GM12801 (cell line): ENCODE measurements around the gene CR1.

ENCODE experiments used
- TF ChIP-seq, protein P1 (sequence below): IDR thresholded peaks from one replicate; pipeline ENCODE4 v1.5.1; 2011; ENCODE audit warnings: control low read depth; ENCODE audit not compliant: insufficient read length; ENCODE audit errors: extremely low read depth

CR1 gene

DNA sequence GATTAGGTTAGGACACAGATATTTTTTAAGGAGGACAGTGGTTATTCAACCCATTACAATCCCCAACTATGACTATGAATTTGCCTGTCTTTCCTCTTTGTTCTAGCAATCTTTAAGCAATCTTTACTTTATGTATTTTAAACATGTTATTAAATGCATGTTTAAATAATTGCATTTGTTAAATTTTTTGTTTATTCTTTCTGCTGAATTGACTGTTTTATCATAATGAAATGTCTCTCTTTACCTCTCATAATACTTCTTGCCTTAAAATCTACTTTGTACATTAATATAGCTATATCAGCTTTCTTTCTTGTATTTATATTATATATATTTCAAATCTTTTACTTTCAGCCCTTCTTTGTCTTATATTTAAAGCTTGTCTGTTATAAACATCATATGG, 195.1 kb downstream of the CR1 start:
- TF ChIP-seq, protein P1, sequence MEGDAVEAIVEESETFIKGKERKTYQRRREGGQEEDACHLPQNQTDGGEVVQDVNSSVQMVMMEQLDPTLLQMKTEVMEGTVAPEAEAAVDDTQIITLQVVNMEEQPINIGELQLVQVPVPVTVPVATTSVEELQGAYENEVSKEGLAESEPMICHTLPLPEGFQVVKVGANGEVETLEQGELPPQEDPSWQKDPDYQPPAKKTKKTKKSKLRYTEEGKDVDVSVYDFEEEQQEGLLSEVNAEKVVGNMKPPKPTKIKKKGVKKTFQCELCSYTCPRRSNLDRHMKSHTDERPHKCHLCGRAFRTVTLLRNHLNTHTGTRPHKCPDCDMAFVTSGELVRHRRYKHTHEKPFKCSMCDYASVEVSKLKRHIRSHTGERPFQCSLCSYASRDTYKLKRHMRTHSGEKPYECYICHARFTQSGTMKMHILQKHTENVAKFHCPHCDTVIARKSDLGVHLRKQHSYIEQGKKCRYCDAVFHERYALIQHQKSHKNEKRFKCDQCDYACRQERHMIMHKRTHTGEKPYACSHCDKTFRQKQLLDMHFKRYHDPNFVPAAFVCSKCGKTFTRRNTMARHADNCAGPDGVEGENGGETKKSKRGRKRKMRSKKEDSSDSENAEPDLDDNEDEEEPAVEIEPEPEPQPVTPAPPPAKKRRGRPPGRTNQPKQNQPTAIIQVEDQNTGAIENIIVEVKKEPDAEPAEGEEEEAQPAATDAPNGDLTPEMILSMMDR, result no peak
